Astrocyte (in vitro differentiated cells and primary cell): ENCODE results near the gene NRF1.

Source experiments
- EZH2 ChIP-seq: IDR thresholded peaks from 2 replicates; pipeline ENCODE4 v1.6.1; 2012; ENCODE audit warnings: mild to moderate bottlenecking, low read length, inconsistent platforms; ENCODE audit not compliant: insufficient read depth
- TF ChIP-seq, protein P1 (sequence below): IDR thresholded peaks from 2 replicates; pipeline ENCODE4 v1.5.1; 2011; ENCODE audit warnings: low read depth, mild to moderate bottlenecking, inconsistent platforms, low read length, moderate library complexity; ENCODE audit not compliant: insufficient read depth

DNA sequence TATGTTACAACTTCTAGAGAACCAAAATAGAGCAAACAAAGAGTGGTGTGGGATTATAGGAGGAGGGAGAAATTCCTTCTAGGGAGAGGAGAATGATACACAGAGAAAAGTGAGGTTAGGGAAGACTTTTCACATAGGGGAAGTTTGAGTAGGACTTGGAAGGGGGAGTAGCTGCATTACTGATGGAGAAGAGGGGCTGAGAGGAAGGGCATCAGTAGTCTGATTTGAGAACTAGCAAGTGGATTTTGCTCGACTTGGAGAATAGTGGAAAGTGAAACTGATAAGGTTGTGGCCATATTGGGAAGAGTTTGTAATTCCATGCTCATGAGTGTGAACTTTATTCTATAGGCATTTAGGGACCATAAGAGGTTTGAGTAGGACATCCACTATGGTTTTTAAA lies 6.1 kb downstream of the NRF1 start:
- TF ChIP-seq, protein P1, sequence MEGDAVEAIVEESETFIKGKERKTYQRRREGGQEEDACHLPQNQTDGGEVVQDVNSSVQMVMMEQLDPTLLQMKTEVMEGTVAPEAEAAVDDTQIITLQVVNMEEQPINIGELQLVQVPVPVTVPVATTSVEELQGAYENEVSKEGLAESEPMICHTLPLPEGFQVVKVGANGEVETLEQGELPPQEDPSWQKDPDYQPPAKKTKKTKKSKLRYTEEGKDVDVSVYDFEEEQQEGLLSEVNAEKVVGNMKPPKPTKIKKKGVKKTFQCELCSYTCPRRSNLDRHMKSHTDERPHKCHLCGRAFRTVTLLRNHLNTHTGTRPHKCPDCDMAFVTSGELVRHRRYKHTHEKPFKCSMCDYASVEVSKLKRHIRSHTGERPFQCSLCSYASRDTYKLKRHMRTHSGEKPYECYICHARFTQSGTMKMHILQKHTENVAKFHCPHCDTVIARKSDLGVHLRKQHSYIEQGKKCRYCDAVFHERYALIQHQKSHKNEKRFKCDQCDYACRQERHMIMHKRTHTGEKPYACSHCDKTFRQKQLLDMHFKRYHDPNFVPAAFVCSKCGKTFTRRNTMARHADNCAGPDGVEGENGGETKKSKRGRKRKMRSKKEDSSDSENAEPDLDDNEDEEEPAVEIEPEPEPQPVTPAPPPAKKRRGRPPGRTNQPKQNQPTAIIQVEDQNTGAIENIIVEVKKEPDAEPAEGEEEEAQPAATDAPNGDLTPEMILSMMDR = no peak
- no peak for TF ChIP-seq EZH2
